RCC 7860 (cell line): ENCODE data around the gene SGTA.
A peak's percentile ranks its signal among the peaks of the same experiment; 100 is the strongest.
"Not testable (repeated sequence)": the region's sequence is repeated elsewhere in the genome, so short reads cannot be mapped to it uniquely, and the experiment has no call there.

Experiments
- DNase-seq: peaks from one replicate; pipeline ENCODE4 v3.0.0-alpha.2; 2015; ENCODE audit warnings: low spot score
- FAIRE-seq: peaks from 2 replicates; lab custom pipeline; 2012; peaks lifted over from hg19 to GRCh38; lab: Jason Lieb, UNC

The SGTA gene

DNA sequence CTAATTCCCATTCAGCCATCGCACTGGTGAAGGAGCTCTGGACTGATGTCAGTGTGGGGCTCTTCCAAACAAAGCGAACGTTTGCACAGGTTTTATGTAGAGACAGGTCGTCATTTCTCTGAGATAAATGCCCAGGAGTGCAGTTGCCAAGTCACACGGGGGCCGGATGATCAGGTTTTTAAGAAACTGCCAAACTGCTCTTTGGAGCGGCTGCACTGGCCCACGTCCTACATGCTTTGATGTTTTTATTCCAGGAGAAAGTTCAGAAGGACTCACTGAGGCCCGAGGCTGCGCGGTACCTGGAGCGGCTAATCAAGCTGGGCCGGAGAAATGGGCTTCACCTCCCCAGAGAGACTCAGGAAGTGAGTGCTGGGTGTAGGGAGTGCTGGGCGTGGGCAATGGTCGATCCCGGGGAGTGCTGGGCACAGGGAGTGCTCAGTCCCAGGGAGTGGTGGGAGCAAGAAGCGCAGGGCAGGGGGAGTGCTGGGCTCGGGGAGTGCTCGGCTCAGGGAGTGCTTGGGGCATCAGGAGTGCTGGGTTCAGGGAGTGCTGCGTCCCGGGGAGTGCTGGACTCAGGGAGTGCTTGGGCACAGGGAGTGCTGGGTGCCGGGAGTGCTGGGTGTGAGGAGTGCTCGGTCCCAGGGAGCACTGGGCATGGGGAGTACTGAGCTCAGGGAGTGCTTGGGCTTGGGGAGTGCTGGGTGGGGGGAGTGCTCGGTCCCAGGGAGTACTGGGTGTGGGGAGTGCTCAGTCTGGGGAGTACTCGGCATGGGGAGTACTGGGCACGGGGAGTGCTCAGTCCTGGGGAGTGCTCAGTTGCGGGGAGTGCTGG lies 13.0 kb upstream of the SGTA start:
- DNase-seq (no peak), FAIRE-seq (no peak)

DNA sequence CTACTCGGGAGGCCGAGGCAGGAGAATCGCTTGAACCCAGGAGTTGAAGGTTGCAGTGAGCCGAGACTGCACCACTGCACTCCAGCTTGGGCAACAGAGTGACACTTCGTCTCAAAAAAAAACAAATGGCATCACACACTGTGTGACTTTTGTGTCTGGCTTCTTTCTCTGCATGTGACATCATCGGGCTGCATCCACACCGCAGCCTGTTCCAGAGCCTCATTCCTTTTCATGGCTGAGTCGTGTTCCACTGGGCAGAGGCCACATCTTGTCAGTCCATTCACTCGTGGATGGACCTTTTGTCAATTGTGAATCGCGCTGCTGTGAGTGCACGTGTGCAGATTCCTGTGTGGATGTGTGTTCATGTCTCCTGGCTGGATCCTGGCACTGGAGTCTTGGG lies 10.5 kb upstream of the SGTA start:
- no peak for DNase-seq
- FAIRE-seq = no peak

DNA sequence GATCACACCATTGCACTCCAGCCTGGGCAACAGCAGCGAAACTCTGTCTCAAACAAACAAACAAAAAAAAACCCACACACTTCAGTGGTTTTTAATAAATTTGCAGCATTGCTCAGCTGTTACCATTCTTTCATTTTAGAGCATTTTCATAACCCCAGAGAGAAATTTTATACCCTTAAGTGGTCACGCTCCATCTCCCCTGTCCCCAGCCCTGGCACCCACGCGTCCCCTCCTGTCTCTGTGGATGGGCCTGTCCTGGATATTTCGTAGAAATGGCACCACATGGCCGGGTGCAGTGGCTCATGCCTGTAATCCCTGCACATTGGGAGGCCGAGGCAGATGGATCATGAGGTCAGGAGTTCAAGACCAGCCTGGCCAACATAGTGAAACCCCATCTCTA lies 10.1 kb upstream of the SGTA start:
- FAIRE-seq (no peak), DNase-seq (no peak)

DNA sequence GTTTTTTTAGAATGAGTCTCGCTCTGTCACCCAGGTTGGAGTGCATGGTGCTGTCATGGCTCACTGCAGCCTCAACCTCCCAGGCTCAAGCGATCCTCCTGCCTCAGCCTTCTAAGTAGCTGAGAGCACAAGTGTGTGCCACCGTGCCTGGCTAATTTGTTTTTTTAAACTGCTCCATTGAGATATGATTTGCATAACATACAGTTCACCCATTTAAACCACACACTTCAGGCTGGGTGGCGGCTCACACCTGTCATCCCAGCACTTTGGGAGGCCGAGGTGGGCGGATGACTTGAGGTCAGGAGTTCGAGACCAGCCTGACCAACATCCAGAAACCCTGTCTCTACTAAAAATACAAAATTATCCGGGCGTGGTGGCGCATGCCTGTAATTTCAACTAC lies 9.6 kb upstream of the SGTA start:
- not testable (repeated sequence) for FAIRE-seq, DNase-seq

DNA sequence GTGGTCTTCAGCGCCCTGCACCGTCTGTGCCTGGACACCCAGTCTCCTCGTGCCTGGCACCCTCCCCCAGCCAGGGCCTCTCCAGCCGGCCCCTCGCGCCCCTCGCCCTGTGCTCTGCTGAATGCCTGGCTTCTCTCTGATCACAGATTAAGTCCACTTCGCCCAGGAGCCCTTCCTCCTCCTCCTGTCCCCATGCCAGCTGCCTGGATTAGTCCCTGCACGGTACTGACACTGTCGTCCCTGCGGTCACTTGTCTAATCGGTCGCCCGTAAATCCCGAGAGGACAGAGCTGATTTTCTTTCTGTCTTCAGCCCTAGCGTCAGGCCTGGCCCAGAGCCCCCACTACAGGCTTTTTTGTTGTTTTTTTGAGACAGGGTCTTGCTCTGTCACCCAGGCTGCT lies 8.8 kb upstream of the SGTA start:
- DNase-seq = no peak
- FAIRE-seq = no peak

DNA sequence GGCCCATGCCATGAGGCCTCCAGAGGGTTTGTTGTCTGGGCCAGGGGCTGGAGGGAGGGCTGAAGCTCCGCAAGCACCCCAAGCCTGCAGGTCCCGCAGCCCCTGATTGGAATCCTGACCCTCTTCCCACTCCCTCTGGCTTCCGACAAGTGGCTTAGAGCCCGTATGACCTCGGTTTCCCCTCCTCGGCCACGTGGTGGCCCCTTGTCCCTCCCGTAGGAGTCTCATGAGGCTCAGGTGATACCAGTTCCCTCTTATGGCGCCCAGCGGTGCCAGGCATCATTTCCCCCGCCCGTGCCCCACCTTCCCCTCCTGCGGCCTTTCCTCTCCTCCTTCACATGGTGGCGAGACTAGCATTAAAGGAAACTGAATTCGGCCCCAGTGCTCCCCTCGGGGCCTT lies 8.4 kb upstream of the SGTA start:
- FAIRE-seq (no peak), DNase-seq (no peak)

DNA sequence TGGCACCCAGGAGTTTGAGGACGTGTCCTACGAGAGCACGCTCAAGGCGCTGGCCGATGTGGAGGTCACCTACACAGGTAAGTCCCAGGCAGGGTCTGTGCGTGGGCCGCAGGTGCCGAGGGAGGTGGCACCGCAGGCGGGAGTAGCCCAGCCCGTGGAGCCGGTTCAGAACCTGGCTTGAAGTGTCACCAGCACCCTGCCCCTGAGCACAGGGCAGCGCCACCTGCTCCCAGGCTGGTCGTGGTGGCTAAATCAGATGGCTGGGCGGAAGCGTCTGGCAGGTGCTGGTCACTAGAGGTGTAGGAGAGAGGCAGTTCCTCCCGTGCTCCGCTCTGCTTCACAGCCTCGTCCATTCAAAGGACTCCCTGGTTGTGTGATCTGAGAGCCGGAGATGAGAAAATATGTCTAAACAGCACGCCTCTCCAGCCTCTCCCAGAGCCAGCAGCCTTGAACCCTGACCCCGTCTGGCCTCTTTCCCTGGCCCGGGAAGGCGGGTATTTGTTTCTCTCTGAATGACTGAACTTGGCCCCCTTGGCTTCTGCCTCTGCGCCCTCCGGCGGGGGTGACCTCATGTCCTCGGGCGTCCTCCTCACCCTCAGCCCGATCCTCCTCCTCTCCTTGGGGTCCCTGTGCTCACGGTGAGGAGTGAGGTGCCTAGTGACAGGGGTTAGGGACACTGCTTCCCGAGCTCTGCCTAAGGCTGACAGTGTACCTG lies 7.6 kb upstream of the SGTA start:
- DNase-seq (no peak), FAIRE-seq (no peak)

DNA sequence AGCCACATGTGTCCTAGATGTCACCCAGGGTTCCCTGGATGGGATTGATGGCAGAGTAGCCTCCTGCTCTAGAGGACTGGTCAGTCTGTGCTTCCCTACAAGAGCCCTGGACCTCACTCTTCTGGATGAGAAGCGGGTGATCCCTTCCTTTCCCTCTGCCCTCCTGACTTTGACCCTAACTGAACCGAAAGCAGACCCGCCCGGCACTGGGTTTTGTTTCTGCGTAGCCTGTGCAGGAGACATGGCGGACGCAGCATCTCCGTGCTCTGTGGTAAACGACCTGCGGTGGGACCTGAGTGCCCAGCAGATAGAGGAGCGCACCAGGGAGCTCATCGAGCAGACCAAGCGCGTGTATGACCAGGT lies 7.1 kb upstream of the SGTA start:
- FAIRE-seq (no peak), DNase-seq (no peak)

DNA sequence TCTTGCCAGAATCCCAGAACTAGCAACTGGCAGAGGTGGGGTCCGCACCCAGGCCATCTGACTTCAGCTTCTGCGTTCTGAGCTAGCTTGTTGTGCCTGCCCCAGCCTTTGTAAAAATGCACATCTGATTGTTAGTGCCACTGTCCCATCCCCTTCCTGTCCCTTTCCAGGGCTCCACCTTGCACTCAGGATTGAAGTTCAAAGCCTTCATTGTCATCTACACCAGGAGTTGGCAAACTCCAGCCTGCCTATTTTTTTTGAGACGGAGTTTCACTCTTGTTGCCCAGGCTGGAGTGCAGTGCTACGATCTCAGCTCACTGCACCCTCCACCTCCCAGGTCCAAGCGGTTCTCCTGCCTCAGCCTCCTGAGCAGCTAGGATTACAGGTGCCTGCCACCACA lies 5.2 kb upstream of the SGTA start:
- FAIRE-seq (no peak), DNase-seq (no peak)

DNA sequence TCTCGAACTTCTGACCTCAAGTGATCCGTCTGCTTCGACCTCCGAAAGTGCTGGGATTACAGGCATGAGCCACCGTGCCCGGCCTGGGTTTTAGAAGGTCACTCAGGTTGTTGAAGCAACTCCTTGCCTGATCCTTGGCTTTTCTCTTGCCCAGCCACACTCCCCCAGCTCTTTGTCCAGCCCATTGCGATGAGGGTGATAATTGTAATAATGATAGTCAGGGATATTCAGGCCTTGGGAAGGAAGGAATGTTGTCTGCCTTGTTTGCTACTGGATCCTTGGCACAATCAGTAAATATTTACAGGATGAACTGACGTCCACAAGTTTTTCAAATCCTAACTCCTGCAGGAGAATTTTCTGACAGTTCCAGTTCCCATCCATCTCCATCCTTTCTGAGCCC lies 4.0 kb upstream of the SGTA start:
- no peak for FAIRE-seq

DNA sequence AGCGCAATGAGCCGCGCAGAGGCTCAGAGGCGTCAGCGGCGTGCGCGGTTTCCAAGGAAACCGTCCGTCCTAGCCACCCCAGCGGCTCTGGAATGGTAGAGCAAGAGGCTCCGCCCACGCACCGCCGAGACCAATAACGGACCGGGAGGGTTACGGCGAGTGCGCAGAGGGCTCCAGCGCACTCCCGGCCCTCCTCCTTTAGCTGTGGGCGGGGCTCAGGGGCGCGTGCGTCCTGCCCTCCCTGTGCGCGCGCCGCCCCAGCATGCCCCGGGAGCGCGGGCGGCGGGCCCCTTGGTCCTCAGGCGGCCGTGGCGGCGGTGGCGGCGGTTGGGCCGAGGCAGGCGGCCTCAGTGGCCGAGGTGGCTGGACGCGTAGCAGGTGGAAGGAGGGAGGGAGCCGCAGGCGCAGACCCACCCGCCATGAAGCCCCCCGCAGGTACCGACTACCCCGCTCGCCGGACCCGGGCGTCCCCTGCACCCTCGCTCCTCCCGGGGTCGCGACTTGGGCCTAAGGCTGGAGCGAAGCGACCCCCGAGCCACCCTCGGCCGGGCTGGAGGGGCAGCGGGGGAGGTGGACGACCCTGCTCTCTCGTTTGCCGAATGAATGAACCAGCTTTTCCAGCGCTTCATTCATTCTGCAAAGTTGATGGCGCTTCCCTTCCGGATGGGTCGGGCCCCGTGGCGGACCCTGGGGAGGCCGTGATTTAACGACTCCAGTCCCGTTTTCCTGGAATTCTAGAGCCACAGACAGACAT lies 2.3 kb upstream of the SGTA start, which contains the start of gene THOP1:
TSS of gene THOP1 (plus strand) at position 260 of the 754 bp plus-strand sequence. CDS start at position 420, 160 bp downstream.
- FAIRE-seq (peak; percentile 79), DNase-seq (peak; percentile 97)

More for the DNA sequence above, 4.0 kb upstream of the SGTA start:
- no peak for DNase-seq

DNA sequence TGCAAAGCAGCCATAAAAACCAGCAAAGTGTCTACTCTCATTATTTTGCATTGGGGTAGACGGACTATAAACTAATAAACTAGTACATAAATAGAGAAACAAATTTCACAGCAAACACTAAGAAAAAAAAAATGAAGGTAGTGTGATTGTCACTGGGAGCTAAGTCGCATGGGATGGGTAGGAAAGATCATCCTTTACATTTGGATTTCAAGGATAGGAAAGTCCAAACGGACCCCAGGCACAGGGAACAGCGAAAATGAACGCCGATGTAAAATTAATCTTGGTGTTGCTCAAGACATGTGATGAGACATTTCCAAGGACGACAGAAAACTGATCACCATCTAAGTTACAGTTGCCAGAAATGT lies 690 bp upstream of the SGTA start:
- FAIRE-seq = no peak
- no peak for DNase-seq

DNA sequence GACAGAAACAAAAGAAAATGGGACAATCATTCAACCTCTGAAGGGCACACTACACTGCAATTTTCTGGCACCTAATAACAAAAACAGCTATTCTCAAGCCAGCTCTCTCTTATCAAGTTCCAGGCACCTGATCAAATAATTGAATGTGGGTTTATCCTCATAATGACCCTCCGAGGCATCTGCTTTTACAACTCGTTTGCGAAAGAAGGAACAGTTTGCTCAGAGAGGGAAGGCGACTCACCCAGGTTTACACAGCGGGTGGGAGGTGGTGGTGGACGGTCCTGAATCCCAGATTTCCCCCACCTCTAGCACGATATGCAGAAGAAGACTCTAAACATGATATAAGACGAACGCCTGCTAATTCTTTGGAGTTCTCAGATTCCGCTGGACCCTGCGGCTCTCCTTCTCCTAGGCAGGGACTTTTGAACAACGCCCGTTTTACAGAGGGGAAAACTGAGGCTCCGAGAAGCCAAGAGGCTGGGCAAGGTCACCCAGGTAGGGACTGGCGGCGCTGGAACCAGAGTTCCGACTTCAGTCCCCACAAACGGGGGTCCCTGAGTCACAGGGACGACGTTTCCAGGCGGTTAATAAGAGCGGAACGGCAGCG lies 641 bp downstream of the SGTA start:
- DNase-seq (no peak), FAIRE-seq (no peak)

DNA sequence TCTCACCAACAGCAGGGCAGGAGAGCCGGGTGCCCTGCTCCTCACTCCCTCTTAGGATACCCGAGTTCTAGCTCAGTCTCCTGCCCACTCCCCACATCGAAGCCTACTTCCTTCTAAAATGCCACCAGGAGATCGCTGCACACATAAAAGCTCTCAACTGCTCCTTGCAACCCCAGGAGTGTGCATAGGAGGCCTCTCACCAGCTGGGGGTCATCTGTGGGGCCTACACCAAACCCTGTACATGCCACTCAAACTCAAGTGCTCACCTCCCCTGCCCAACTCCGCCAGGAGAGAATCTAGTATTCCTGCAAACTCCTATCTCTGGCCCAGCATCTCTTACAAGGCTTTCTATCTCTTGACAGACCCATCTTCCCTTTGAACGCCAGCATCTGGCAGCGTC lies 2.8 kb downstream of the SGTA start:
- FAIRE-seq = no peak

DNA sequence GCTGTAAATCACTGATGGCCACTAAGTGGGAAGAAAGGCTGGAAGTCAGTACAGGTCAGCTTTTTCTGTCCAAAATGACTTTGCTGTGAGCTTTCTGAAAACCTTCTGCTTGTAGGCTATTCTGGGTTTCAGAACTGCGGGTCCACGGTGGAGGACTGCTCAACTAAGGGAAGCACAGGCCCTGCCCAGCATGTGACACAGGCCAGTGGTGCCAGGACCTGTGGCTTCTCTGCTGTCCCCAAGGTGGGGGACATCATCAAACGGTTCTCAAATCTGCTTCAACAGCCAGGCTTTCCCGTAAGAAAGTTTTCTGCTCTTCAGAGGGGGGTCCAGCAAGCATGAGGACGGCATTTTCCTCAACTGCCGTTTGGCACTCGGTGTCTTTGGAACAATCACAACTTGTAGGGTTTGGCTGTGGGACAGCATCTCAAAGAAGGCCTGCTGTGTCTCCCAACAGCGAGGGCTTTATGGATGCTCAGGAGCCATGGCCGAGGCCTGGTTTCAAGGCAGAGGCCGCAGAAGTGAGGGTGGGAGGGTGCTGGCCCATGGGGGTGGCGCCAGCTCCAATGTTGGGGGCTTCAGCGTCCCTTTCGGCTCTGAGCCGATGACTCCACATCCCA lies 3.8 kb downstream of the SGTA start:
- DNase-seq (no peak), FAIRE-seq (no peak)

More for the DNA sequence above, 2.8 kb downstream of the SGTA start:
- no peak for DNase-seq

DNA sequence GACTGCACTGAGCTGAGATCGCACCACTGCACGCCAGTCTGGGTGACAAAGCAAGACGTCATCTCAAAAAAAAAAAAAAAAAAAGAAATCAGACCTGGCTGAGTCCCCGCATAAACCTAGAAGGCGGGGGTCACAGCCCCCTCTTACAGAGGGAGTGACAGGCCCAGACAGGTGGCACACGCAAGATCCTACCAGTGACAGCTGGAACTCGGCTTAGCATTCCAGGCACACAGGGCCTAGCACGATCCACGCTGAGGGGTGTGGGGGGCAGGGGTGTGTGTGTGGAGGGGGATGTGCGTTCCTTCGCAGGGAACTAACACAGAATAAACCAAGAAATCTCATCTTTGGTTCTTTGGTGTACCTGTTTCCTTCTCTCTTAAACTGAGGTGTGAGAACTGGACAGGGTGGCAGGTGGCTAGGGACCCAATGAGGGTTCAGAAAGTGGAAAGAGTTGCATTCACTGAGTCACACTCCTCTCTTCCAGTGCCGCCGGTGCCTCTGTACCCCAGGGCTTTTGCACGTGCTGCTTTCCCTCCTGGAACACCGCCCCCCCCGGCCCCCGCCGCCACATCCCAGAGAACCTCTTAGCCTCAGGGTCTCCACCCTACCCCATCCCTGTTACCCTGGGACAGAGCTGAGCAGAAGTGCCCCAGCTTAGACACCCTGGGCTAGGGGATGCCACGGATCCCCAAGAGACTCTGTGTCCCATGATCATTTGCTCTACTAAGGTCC lies 5.0 kb downstream of the SGTA start:
- FAIRE-seq = no peak
- no peak for DNase-seq

DNA sequence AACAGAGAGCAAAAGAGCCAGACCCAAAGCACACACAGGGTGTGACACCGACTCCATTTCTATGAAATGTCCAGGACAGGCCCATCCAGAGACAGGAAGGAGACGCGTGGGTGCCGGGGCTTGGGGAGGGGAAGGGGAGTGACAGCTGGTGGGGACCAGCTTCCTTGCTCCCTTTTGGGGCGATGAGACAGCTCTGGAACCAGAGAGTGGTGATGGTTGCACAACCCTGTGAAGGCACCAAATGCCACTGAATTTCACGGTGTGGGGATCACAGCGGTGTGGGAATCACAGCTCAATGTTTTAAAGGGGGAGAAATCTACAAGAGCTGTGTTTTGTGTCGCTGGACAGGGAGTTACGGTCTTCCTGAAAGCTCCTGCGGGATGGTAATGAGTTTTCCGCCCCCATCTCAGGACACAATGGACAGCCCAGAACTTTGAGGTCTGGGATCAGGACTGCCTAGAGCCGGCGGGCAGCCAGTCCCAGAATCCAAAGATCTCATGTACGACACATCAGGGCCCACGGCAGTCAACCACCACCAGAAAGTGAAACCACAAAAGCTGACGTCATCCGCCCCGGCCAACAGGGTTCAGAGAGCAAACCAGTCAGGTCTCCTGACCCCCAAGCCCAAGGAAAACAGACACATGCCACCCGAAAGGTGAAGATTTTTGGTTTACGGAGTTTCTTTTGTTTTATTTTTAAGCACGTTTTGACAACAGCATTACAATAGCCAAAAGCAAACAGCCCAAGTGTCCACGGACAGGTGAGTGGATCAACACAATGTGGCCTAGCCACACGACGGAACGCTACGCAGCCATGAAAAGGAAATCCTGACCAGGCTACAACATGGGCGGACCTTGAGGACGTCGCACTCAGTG lies 7.3 kb downstream of the SGTA start:
- FAIRE-seq (peak; percentile 70), DNase-seq (peak; percentile 71)

DNA sequence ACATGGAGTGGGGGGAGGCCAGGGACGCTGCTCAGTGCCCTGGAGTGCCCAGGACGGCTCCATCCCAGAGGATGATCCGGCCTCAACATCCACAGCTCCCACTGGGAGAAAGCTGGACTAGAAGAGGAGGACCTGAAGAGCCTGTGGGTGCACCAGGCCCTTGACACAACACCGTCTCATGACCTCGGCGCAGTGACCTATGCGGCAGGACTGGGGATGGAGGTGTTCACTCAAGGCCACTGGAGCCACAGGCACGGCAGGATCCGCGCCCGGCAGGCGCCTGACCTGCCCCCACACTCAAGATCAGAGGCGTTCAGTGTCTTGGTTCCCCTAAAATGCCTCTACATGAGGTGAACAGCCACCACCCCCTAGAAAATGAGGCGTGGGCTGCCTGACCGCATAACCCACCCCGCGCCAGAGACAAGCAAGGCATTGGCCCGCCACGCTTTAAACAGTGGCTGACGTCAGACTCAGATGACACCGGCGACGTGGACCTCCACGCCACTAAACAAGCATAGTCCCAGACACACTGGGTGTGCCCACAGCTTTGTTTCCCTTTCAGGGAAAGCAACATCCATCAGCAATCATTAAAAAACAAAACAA lies 8.0 kb downstream of the SGTA start:
- DNase-seq (no peak), FAIRE-seq (no peak)
